GM10248 (cell line): ENCODE measurements around the gene RBM42.
"Not testable (repeated sequence)": the region's sequence is repeated elsewhere in the genome, so short reads cannot be mapped to it uniquely, and the experiment has no call there.

Experiments
- CTCF ChIA-PET: fragments of 300-600 bp; sonication (Branson Sonifier 250); formaldehyde crosslinking; extraction: SDS; loops from one replicate; lab custom pipeline; 2021; ENCODE audit warnings: antibody characterized with exemption; lab: Yijun Ruan, JAX
- POLR2A ChIA-PET: fragments of 350-650 bp; sonication (Branson Sonifier 250); formaldehyde crosslinking; extraction: SDS; loops from one replicate; lab custom pipeline; 2020; ENCODE audit warnings: antibody characterized with exemption; lab: Yijun Ruan, JAX
- DNase-seq: peaks from one replicate; pipeline ENCODE4 v3.0.0; 2012; ENCODE audit errors: extremely low spot score
- CTCF ChIP-seq: IDR thresholded peaks from 2 replicates; pipeline ENCODE4 v1.5.1; 2012; ENCODE audit warnings: mild to moderate bottlenecking, low read depth; ENCODE audit errors: extremely low read depth, missing control alignments, control extremely low read depth

Gene RBM42

GRCh38 chr19:35595928-35596327 lies 32.9 kb upstream of the RBM42 start:
- DNase-seq = no peak
- POLR2A ChIA-PET = no interaction called here
- no peak for TF ChIP-seq CTCF
- CTCF ChIA-PET = interaction anchor here (2.7 kb wide), 1 partner anchor 11 kb away, joined by 14 read pairs; no protein-coding TSS in a partner anchor

- ChIA-PET CTCF (interaction anchor here (1.0 to 3.3 kb wide), 3 partner anchors 11 to 86 kb away, joined by 4 to 14 read pairs (median 10); no protein-coding TSS in a partner anchor), POLR2A (interaction anchor here (1.2 kb wide), 1 partner anchor 47 kb away, joined by 3 read pairs; no protein-coding TSS in a partner anchor)
- DNase-seq = peak; percentile 75
- no peak for TF ChIP-seq CTCF
Observed at GRCh38 chr19:35596366-35596999, 32.4 kb upstream of the RBM42 start.

GRCh38 chr19:35601971-35602370 lies 26.9 kb upstream of the RBM42 start:
- ChIA-PET POLR2A (no interaction called here), CTCF (interaction anchor here (1.9 to 2.4 kb wide), 2 partner anchors 10 to 92 kb away, joined by 7 to 14 read pairs; no protein-coding TSS in a partner anchor)
- no peak for DNase-seq
- TF ChIP-seq CTCF = no peak

- POLR2A ChIA-PET, DNase-seq: not testable (repeated sequence)
- CTCF ChIA-PET = interaction anchor here (0.9 to 4.6 kb wide), 4 partner anchors 12 to 94 kb away, joined by 3 to 24 read pairs (median 4); no protein-coding TSS in a partner anchor
Observed at GRCh38 chr19:35604436-35604835, 24.4 kb upstream of the RBM42 start.

GRCh38 chr19:35607170-35607569 lies 21.7 kb upstream of the RBM42 start:
- DNase-seq, POLR2A ChIA-PET: not testable (repeated sequence)
- CTCF ChIA-PET = interaction anchor here (1.2 to 4.6 kb wide), 4 partner anchors 10 to 97 kb away, joined by 4 to 24 read pairs (median 18); no protein-coding TSS in a partner anchor

- POLR2A ChIA-PET = no interaction called here
Observed at GRCh38 chr19:35607661-35608060, 21.2 kb upstream of the RBM42 start.

GRCh38 chr19:35608251-35608650 lies 20.6 kb upstream of the RBM42 start:
- peak; percentile 44 for DNase-seq
- ChIA-PET CTCF (interaction anchor here (1.1 to 4.1 kb wide), 4 partner anchors 11 to 98 kb away, joined by 3 to 23 read pairs (median 10); no protein-coding TSS in a partner anchor), POLR2A (no interaction called here)
- no peak for TF ChIP-seq CTCF

More at GRCh38 chr19:35607661-35608060, 21.2 kb upstream of the RBM42 start:
- TF ChIP-seq CTCF = no peak
- no peak for DNase-seq
- CTCF ChIA-PET = interaction anchor here (1.1 to 4.1 kb wide), 4 partner anchors 11 to 97 kb away, joined by 3 to 23 read pairs (median 10); no protein-coding TSS in a partner anchor
